ENCODE data around the gene NF2.

GRCh38 chr22:29559853-29560252 lies 43.6 kb upstream of the NF2 start:
- no peak for TF ChIP-seq CTCF (conservative IDR thresholded peaks at IDR 0.05; ENCODE audit: low read depth in 2 of 2)
- TF ChIP-seq STAT1 (IDR thresholded peaks at IDR 0.05; ENCODE audit: unreplicated experiment), result no peak
- no peak for TF ChIP-seq POLR2AphosphoS5 (IDR thresholded peaks at IDR 0.05; ENCODE audit: low read depth)
- TF ChIP-seq EZH2phosphoT487 (IDR thresholded peaks at IDR 0.05; ENCODE audit: unreplicated experiment), result no peak
- TF ChIP-seq CREB1 (CRISPR knock-in tag; IDR thresholded peaks at IDR 0.05; ENCODE audit: low read depth), result no peak
- no peak for TF ChIP-seq NANOG (IDR thresholded peaks at IDR 0.05; ENCODE audit: borderline replicate concordance)
- no peak for TF ChIP-seq EZH2 (IDR thresholded peaks at IDR 0.05; ENCODE audit: low read depth, unreplicated experiment)
- TF ChIP-seq ZNF331 (CRISPR knock-in tag; IDR thresholded peaks at IDR 0.05; ENCODE audit: low read depth), result no peak
- TF ChIP-seq, protein P1, sequence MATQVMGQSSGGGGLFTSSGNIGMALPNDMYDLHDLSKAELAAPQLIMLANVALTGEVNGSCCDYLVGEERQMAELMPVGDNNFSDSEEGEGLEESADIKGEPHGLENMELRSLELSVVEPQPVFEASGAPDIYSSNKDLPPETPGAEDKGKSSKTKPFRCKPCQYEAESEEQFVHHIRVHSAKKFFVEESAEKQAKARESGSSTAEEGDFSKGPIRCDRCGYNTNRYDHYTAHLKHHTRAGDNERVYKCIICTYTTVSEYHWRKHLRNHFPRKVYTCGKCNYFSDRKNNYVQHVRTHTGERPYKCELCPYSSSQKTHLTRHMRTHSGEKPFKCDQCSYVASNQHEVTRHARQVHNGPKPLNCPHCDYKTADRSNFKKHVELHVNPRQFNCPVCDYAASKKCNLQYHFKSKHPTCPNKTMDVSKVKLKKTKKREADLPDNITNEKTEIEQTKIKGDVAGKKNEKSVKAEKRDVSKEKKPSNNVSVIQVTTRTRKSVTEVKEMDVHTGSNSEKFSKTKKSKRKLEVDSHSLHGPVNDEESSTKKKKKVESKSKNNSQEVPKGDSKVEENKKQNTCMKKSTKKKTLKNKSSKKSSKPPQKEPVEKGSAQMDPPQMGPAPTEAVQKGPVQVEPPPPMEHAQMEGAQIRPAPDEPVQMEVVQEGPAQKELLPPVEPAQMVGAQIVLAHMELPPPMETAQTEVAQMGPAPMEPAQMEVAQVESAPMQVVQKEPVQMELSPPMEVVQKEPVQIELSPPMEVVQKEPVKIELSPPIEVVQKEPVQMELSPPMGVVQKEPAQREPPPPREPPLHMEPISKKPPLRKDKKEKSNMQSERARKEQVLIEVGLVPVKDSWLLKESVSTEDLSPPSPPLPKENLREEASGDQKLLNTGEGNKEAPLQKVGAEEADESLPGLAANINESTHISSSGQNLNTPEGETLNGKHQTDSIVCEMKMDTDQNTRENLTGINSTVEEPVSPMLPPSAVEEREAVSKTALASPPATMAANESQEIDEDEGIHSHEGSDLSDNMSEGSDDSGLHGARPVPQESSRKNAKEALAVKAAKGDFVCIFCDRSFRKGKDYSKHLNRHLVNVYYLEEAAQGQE (IDR thresholded peaks at IDR 0.05; ENCODE audit: unreplicated experiment), result no peak
